ENCODE results near the gene PXDN.
"Not testable (repeated sequence)": the region's sequence is repeated elsewhere in the genome, so short reads cannot be mapped to it uniquely, and the experiment has no call there.

DNA sequence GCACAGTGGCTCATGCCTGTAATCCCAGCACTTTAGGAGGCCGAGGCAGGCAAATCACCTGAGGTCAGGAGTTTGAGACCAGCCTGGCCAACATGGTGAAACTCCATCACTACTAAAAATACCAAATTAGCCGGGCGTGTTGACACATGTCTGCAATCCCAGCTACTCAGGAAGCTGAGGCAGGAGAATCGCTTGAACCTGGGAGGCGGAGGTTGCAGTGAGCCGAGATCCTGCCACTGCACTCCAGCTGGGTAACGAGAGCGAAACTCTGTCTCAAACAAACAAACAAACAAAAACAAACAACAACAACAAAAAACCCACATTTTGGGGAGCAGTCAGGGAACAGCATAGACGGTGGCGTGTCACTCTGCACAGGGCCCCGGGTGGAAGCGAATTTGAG is 12.8 kb upstream of the PXDN start:
- not testable (repeated sequence) for TF ChIP-seq CTCF (conservative IDR thresholded peaks at IDR 0.05); ZFX (IDR thresholded peaks at IDR 0.05)

All from C4-2B (cell line).